ENCODE results near the gene NMNAT3.
A peak's percentile ranks its signal among the peaks of the same experiment; 100 is the strongest.

NMNAT3 gene

DNA sequence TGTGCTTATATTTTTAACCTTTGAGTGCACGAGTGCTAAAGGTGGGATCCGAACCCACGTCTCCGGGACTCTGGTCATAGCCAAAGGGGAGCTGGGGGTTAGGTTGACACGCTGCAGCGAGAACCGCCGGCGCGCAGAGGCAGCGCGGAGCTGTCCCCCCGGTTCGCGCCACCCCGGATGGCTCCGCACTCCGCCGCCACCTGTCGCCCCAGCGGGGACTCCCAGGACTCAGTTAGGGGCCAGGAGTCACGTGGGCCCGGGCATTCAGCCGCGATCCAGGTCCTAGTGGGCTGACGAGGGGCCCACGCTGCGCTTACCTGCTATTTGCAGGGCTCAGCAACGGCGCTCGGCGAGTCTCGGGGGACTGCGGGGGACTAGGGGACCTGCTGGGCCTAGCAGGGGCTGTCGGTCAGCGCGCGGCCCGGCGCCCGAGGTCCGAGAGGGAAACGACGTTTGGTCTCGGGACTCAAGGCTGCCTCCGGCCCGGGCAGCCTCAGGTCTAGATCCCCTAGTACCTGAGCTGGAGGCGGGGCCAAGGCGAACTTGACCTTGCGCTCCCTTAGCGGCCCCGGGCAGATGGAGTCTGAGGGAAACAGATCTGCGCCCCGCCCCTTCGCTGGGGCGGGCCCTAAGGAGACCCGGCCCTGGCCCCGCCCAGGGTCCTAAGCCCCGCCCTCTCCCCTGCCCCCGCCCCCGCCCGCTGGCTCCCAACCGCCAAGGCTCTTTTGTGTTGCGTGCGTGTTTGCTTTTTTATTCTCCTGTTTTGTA lies at the start of gene NMNAT3:
Gene NMNAT3, minus strand, starts transcription at position 585 of the 768 bp plus-strand sequence. CDS start 50,248 bp downstream, outside the sequence.
- Histone ChIP-seq H3K4me1 (ENCODE audit: control insufficient read depth in 5 of 5, insufficient read depth in 5 of 5, low read length in 5 of 5) (peaks cover 0 to 19% (median 12%) of the 10 kb centered on the region in 5 donors), H3K9ac (ENCODE audit: low read length in 5 of 5) (peak within 1 kb of the TSS in 4 of 5 donors; percentile 62 to 86 (median 74)), H3K9me3 (ENCODE audit: control insufficient read depth in 5 of 5, low read length in 5 of 5) (no peaks in the 10 kb centered on the region), H3K4me3 (ENCODE audit: low read depth in 1 of 5, low read length in 5 of 5) (peak within 1 kb of the TSS; percentile 67 to 94 (median 80)), H3K27me3 (ENCODE audit: control insufficient read depth in 5 of 5, insufficient read depth in 4 of 5, low read length in 5 of 5) (no peaks in the 10 kb centered on the region), H3K27ac (ENCODE audit: low read depth, low read length) (no peak within 1 kb of the TSS), H3K36me3 (ENCODE audit: control insufficient read depth in 5 of 5, insufficient read depth in 5 of 5, low read length in 5 of 5) (no peaks in the 10 kb centered on the region)

DNA sequence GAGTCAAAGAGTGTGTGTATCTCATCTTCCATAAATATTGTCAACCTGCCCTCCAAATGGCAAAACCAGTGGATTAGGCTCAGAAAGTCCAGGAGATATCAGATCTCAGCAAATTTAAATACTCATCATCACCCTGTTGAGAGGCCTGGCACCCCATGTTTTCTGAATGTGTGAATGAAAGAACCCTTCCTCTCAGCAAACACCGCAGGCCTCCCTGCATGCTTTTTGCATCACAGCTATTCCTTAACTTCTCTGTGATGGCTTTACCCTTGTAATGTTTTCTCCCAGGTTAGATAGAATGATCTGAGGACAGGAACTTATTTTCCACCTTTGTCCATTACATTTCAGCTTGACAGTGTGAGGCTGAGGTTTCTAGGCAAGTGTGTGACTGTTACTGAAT lies 43.6 kb upstream of the NMNAT3 start:
- no peak overlapping the region for H3K4me3 ChIP-seq (ENCODE audit: low read depth in 1 of 5, low read length in 5 of 5)
- no peak overlapping the region for H3K9ac ChIP-seq (ENCODE audit: low read length in 5 of 5)
- H3K27me3 ChIP-seq (ENCODE audit: control insufficient read depth in 5 of 5, insufficient read depth in 4 of 5, low read length in 5 of 5), result no peaks in the 10 kb centered on the region
- no peak overlapping the region for H3K27ac ChIP-seq (ENCODE audit: low read depth, low read length)
- H3K9me3 ChIP-seq (ENCODE audit: control insufficient read depth in 5 of 5, low read length in 5 of 5), result no peaks in the 10 kb centered on the region
- peaks cover 0 to 15% (median 6%) of the 10 kb centered on the region in 5 donors for H3K4me1 ChIP-seq (ENCODE audit: control insufficient read depth in 5 of 5, insufficient read depth in 5 of 5, low read length in 5 of 5)
- no peaks in the 10 kb centered on the region for H3K36me3 ChIP-seq (ENCODE audit: control insufficient read depth in 5 of 5, insufficient read depth in 5 of 5, low read length in 5 of 5)

DNA sequence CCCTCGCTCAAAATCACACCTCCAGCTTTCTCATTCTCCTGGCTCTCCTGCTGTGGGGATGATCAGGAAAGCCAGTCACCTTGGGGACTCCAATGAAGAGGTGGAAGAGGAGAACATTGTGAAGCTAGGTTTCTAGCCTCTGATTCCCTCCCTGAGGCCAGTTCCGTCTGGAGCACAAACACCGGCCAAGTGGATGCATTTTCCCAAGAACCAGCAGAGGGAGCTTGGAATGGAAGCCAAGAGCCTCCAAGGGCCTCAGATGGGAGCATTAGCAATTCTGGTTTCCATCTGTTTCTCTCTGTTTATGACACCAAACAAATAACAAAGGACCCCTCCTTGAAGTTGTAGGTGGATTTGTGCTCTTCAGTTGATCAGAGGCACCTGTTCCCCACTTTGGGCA lies 40.6 kb upstream of the NMNAT3 start:
- Histone ChIP-seq H3K9me3 (ENCODE audit: control insufficient read depth in 5 of 5, low read length in 5 of 5) (no peaks in the 10 kb centered on the region), H3K36me3 (ENCODE audit: control insufficient read depth in 5 of 5, insufficient read depth in 5 of 5, low read length in 5 of 5) (no peaks in the 10 kb centered on the region), H3K27me3 (ENCODE audit: control insufficient read depth in 5 of 5, insufficient read depth in 4 of 5, low read length in 5 of 5) (no peaks in the 10 kb centered on the region), H3K4me1 (ENCODE audit: control insufficient read depth in 5 of 5, insufficient read depth in 5 of 5, low read length in 5 of 5) (peaks cover 0 to 15% (median 6%) of the 10 kb centered on the region in 5 donors), H3K27ac (ENCODE audit: low read depth, low read length) (no peak overlapping the region), H3K4me3 (ENCODE audit: low read depth in 1 of 5, low read length in 5 of 5) (no peak overlapping the region), H3K9ac (ENCODE audit: low read length in 5 of 5) (no peak overlapping the region)

DNA sequence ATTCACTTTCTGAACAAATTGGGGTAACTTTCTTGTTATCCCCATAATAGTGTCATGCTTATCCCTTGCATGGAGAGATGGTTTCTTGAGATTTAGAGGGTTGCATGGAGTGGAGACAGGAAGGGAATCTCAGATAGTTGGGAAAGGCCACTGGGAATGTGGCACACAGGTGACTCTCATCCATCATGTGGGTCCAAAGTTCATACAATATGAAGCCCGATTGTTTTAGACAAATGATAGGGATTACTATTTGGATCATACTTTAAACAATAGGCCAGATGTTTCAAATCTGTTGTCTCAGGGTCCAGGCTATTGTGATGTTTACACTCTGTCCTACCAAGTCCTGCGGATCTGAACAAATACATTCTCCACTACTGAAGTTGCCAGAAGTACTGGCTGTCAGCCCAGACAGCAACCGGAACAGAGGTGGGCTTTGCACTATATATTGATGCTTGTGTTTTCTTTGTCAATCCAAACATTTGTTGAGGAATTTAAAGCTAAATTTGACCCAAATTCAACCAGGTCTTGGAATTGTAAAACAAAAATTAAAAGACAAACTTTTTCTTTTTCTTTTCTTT lies 39.2 kb upstream of the NMNAT3 start:
- no peaks in the 10 kb centered on the region for H3K36me3 ChIP-seq (ENCODE audit: control insufficient read depth in 5 of 5, insufficient read depth in 5 of 5, low read length in 5 of 5)
- no peak overlapping the region for H3K4me3 ChIP-seq (ENCODE audit: low read depth in 1 of 5, low read length in 5 of 5)
- no peaks in the 10 kb centered on the region for H3K27me3 ChIP-seq (ENCODE audit: control insufficient read depth in 5 of 5, insufficient read depth in 4 of 5, low read length in 5 of 5)
- no peaks in the 10 kb centered on the region for H3K9me3 ChIP-seq (ENCODE audit: control insufficient read depth in 5 of 5, low read length in 5 of 5)
- no peak overlapping the region for H3K27ac ChIP-seq (ENCODE audit: low read depth, low read length)
- peaks cover 0 to 15% (median 6%) of the 10 kb centered on the region in 5 donors for H3K4me1 ChIP-seq (ENCODE audit: control insufficient read depth in 5 of 5, insufficient read depth in 5 of 5, low read length in 5 of 5)
- no peak overlapping the region for H3K9ac ChIP-seq (ENCODE audit: low read length in 5 of 5)

DNA sequence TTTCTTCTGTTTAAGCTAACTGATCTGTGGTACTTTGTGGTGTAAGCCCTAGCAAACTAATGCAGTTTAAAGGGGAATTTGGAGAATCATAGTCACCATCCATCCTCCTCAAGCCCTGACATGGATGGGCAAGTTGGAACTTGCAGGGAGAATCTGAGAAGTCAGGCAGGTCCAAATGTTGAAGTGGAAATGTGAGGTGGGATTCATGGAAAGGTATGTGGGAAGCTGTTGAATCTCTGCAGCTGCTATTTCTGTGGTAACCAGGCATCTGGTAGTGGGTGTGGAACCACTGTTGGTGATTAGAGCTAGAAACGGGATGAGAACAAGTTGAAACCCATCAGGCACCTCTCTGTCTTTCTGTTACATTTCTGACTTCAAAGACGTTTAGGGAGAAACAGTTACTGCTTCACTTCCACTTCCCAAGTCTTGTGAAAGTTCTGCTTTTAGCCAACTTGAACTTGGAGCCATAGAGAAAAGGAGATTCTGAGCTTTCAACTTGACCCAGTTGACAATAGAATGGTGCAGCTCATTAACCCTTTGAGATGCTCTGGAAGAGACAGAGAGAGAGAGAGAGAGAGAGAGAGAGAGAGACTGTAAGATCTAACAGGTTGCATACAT lies 38.1 kb upstream of the NMNAT3 start:
- H3K9me3 ChIP-seq (ENCODE audit: control insufficient read depth in 5 of 5, low read length in 5 of 5), result no peaks in the 10 kb centered on the region
- no peaks in the 10 kb centered on the region for H3K36me3 ChIP-seq (ENCODE audit: control insufficient read depth in 5 of 5, insufficient read depth in 5 of 5, low read length in 5 of 5)
- H3K27ac ChIP-seq (ENCODE audit: low read depth, low read length), result no peak overlapping the region
- no peak overlapping the region for H3K9ac ChIP-seq (ENCODE audit: low read length in 5 of 5)
- peaks cover 0 to 15% (median 6%) of the 10 kb centered on the region in 5 donors for H3K4me1 ChIP-seq (ENCODE audit: control insufficient read depth in 5 of 5, insufficient read depth in 5 of 5, low read length in 5 of 5)
- no peak overlapping the region for H3K4me3 ChIP-seq (ENCODE audit: low read depth in 1 of 5, low read length in 5 of 5)
- H3K27me3 ChIP-seq (ENCODE audit: control insufficient read depth in 5 of 5, insufficient read depth in 4 of 5, low read length in 5 of 5), result no peaks in the 10 kb centered on the region

DNA sequence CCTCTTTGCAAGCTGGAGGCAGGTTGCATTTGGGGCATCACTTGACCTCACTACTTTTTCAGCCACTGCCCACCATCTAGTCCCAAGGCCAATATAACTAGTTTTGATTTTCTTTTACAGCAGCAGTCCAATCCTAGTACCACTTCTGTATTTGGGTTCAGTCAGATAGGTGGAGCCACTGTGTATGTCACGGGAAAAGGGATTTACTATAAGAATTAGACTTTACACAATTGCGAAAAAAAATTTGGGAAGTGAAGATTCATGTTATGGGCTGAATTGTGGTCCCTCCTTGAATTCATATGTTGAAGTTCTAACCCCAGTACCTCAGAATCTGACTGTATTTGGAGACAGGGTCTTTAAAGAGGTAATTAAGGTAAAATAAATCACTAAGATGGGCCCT lies 37.4 kb upstream of the NMNAT3 start:
- H3K4me1 ChIP-seq (ENCODE audit: control insufficient read depth in 5 of 5, insufficient read depth in 5 of 5, low read length in 5 of 5), result peaks cover 0 to 15% (median 6%) of the 10 kb centered on the region in 5 donors
- no peak overlapping the region for H3K4me3 ChIP-seq (ENCODE audit: low read depth in 1 of 5, low read length in 5 of 5)
- no peaks in the 10 kb centered on the region for H3K36me3 ChIP-seq (ENCODE audit: control insufficient read depth in 5 of 5, insufficient read depth in 5 of 5, low read length in 5 of 5)
- H3K27ac ChIP-seq (ENCODE audit: low read depth, low read length), result no peak overlapping the region
- H3K27me3 ChIP-seq (ENCODE audit: control insufficient read depth in 5 of 5, insufficient read depth in 4 of 5, low read length in 5 of 5), result no peaks in the 10 kb centered on the region
- no peaks in the 10 kb centered on the region for H3K9me3 ChIP-seq (ENCODE audit: control insufficient read depth in 5 of 5, low read length in 5 of 5)
- no peak overlapping the region for H3K9ac ChIP-seq (ENCODE audit: low read length in 5 of 5)

DNA sequence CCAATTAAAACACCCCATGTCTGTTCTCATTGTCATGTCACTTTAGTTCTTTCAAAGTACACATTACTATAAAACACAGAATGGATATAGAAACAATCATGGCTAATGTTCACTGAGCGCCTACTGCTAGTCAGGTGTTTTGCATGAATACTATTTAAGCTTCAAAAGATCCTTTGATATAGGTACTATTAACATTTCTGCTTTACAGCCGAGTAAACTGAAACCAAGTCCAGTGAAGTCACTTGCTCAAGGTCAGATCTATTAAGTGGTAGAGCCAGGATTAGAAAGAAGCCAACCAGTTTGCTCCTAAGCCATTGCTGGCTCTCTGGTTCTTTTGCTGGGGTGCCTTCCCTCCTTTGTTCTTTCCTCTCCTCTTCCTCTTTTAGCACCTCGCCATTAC lies 32.4 kb upstream of the NMNAT3 start:
- H3K27me3 ChIP-seq (ENCODE audit: control insufficient read depth in 5 of 5, insufficient read depth in 4 of 5, low read length in 5 of 5), result no peaks in the 10 kb centered on the region
- no peaks in the 10 kb centered on the region for H3K36me3 ChIP-seq (ENCODE audit: control insufficient read depth in 5 of 5, insufficient read depth in 5 of 5, low read length in 5 of 5)
- H3K9me3 ChIP-seq (ENCODE audit: control insufficient read depth in 5 of 5, low read length in 5 of 5), result no peaks in the 10 kb centered on the region
- H3K9ac ChIP-seq (ENCODE audit: low read length in 5 of 5), result no peak overlapping the region
- H3K4me1 ChIP-seq (ENCODE audit: control insufficient read depth in 5 of 5, insufficient read depth in 5 of 5, low read length in 5 of 5), result no peaks in the 10 kb centered on the region
- no peak overlapping the region for H3K4me3 ChIP-seq (ENCODE audit: low read depth in 1 of 5, low read length in 5 of 5)
- H3K27ac ChIP-seq (ENCODE audit: low read depth, low read length), result no peak overlapping the region

DNA sequence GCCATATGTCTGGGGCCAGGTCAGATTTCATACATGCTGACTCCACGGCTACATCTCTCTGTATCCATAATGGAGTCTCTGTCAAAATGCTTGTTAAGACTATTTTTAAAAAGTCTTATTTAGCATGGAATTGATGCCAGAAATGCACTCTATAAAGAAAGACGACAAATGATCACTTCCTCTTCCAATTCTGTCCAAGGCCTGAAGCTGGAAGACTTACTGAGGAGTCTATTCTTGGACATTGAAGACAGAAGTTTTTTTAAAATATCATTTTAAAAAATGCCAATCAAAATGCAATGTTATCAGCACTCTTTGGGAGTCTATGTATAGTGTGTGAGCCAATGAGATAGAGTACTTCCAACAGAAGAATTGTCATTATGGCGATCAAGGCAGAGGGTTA lies 27.9 kb upstream of the NMNAT3 start:
- no peak overlapping the region for H3K4me3 ChIP-seq (ENCODE audit: low read depth in 1 of 5, low read length in 5 of 5)
- H3K4me1 ChIP-seq (ENCODE audit: control insufficient read depth in 5 of 5, insufficient read depth in 5 of 5, low read length in 5 of 5), result no peaks in the 10 kb centered on the region
- H3K27me3 ChIP-seq (ENCODE audit: control insufficient read depth in 5 of 5, insufficient read depth in 4 of 5, low read length in 5 of 5), result no peaks in the 10 kb centered on the region
- H3K36me3 ChIP-seq (ENCODE audit: control insufficient read depth in 5 of 5, insufficient read depth in 5 of 5, low read length in 5 of 5), result no peaks in the 10 kb centered on the region
- no peak overlapping the region for H3K9ac ChIP-seq (ENCODE audit: low read length in 5 of 5)
- no peaks in the 10 kb centered on the region for H3K9me3 ChIP-seq (ENCODE audit: control insufficient read depth in 5 of 5, low read length in 5 of 5)
- H3K27ac ChIP-seq (ENCODE audit: low read depth, low read length), result no peak overlapping the region

DNA sequence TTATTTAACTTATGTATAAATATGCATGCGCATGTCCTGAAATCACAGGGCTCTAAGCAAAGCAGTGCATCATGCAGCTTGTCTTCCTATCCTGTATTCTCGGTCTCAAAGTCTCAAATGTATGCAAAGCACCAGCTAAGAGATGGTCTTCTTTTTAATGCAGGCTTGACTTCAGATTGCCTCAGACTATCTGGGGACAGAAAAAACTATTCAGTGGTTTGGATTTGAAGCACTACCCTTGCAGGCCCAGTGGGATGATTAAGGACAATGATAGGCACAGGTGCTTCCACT lies 18.5 kb upstream of the NMNAT3 start:
- H3K9ac ChIP-seq (ENCODE audit: low read length in 5 of 5), result no peak overlapping the region

More for the DNA sequence above, 18.5 kb upstream of the NMNAT3 start:
- Histone ChIP-seq H3K27ac (ENCODE audit: low read depth, low read length) (no peak overlapping the region), H3K4me3 (ENCODE audit: low read depth in 1 of 5, low read length in 5 of 5) (no peak overlapping the region), H3K4me1 (ENCODE audit: control insufficient read depth in 5 of 5, insufficient read depth in 5 of 5, low read length in 5 of 5) (peaks cover 0 to 11% (median 0%) of the 10 kb centered on the region in 5 donors), H3K36me3 (ENCODE audit: control insufficient read depth in 5 of 5, insufficient read depth in 5 of 5, low read length in 5 of 5) (no peaks in the 10 kb centered on the region), H3K27me3 (ENCODE audit: control insufficient read depth in 5 of 5, insufficient read depth in 4 of 5, low read length in 5 of 5) (no peaks in the 10 kb centered on the region), H3K9me3 (ENCODE audit: control insufficient read depth in 5 of 5, low read length in 5 of 5) (no peaks in the 10 kb centered on the region)

Data from subcutaneous abdominal adipose tissue (tissue), 5 donors.